ENCODE measurements around the gene CBX4.

The CBX4 gene

DNA sequence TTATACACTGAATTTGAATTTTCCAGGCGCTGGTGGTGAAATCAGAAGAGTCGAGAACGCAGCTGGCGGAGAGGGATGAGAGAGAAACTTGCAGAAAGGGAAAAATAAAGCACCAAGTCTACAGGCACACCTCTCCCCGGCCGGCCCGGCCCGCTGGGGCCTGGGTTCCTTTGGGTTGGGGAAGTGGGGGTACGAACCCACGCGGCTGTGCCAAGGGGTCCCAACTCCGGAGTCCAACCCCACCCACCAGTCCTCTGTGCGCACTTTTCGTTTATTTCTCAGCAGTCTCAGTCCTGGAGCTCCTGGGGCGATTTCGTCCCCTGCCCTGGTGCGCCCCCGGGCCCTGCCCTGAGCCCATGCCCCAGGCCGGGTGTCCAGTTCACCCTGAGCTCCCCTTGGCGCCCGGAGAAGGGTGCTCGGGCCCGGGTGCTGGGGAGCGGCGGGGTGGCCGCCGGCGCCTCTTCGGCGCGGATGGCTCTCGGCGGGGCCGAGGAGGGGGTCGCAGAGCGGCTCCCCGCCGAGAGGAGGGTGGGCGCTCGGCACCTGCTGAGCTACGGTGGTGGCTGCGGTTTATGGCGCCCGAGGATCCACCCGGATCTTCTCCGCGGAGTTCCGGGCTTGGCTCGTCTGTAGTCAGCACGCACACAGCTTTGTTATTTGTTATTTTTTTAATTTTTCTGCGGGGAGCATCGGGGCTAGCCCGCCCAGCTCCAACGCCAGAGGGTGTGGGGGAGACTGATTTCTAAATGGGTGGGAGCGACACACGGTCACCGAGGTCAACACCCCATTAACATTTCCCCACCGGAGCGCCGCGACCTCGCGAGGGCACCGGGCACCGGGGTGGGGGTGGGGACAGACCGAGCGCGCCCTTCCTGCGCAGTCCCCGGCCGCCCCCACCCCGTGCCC, 26.6 kb downstream of the CBX4 start:
- TF ChIP-seq, protein P1, sequence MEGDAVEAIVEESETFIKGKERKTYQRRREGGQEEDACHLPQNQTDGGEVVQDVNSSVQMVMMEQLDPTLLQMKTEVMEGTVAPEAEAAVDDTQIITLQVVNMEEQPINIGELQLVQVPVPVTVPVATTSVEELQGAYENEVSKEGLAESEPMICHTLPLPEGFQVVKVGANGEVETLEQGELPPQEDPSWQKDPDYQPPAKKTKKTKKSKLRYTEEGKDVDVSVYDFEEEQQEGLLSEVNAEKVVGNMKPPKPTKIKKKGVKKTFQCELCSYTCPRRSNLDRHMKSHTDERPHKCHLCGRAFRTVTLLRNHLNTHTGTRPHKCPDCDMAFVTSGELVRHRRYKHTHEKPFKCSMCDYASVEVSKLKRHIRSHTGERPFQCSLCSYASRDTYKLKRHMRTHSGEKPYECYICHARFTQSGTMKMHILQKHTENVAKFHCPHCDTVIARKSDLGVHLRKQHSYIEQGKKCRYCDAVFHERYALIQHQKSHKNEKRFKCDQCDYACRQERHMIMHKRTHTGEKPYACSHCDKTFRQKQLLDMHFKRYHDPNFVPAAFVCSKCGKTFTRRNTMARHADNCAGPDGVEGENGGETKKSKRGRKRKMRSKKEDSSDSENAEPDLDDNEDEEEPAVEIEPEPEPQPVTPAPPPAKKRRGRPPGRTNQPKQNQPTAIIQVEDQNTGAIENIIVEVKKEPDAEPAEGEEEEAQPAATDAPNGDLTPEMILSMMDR (IDR thresholded peaks at IDR 0.05) = no peak
- TF ChIP-seq ZFX (IDR thresholded peaks at IDR 0.05; ENCODE audit: borderline replicate concordance) = no peak
- H3K27ac ChIP-seq = peak overlapping the region; percentile 98

GRCh38 chr17:79811868-79812352, 27.3 kb downstream of the CBX4 start:
- TF ChIP-seq, protein P1 (IDR thresholded peaks at IDR 0.05) = no peak
- no peak for TF ChIP-seq ZFX (IDR thresholded peaks at IDR 0.05; ENCODE audit: borderline replicate concordance)
- peak overlapping the region; percentile 98 for H3K27ac ChIP-seq

GRCh38 chr17:79811011-79811867, 28.0 kb downstream of the CBX4 start:
- peak overlapping the region; percentile 98 for H3K27ac ChIP-seq
- TF ChIP-seq, protein P1 (IDR thresholded peaks at IDR 0.05) = peak; percentile 95
- no peak for TF ChIP-seq ZFX (IDR thresholded peaks at IDR 0.05; ENCODE audit: borderline replicate concordance)

- H3K27ac ChIP-seq = peak overlapping the region; percentile 98
- TF ChIP-seq, protein P1 (IDR thresholded peaks at IDR 0.05) = no peak
- no peak for TF ChIP-seq ZFX (IDR thresholded peaks at IDR 0.05; ENCODE audit: borderline replicate concordance)
Observed at GRCh38 chr17:79810130-79811010, 28.9 kb downstream of the CBX4 start.

DNA sequence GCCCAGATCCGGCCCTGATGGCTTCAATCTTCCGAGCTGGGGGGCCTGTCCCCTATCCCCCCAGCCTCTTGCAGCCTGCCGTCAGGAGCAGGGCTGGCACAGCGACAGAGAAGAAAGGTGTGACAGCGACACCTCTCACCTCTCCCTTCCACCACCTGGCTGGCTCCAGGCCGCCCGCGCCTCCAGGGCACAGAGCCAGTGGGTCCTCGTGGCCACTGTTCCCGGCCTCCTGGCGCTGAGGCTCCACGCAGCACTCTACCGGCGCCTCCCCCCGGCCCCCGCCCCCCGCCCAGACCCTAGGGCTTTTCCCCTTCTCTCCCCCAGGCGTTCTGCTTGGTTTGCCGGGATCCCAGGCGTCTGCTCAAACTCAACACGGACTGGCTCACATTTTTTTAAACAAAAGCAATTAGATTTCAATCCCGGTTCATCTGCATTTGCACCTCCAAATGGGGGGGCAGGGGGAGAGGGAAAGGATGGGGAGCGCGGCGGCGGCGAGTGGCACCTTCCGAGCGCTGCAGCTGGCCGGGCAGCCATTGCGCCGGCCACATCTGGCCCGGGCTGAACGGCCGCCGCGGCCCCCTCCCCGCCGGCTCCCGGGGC, 29.6 kb downstream of the CBX4 start:
- H3K27ac ChIP-seq = peak overlapping the region; percentile 98
- TF ChIP-seq, protein P1 (IDR thresholded peaks at IDR 0.05) = no peak
- TF ChIP-seq ZFX (IDR thresholded peaks at IDR 0.05; ENCODE audit: borderline replicate concordance) = no peak

DNA sequence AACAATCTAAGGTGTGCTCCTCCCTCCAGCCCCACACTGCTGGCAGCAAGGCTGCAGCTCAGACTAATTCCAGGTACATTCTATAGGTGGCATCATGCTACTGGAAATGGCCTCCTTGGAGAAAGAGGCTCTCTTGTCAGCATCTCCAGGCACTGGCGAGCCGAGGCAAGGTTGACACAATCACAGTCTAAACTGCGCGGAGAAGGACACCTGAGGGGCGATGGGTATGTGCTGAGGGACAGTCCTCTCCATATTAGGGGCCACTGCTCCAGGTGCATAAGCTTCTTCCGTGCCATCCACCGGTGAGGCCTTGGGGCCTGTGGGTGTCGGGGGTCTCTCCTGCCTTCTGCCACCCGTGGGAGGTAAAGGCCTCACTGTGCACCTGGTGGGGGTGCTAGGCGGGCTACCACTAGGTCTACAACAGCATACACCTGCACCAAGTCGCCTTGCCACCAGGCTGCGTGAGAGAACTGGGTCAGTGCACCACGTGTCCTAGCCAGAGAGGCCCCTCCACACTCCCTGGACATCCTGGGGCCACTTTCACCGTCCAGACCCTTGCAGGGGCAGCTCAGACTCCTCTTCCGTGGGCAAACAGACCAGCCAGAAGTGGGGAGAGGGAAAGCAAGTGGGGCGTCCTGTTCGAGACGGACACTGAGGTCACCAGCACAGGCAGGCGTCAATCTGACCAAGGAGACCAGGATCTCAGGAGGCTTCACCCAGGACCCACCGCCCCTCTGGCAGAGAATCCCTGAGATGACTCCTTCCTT, 30.3 kb downstream of the CBX4 start:
- peak overlapping the region; percentile 98 for H3K27ac ChIP-seq
- TF ChIP-seq, protein P1 (IDR thresholded peaks at IDR 0.05) = peak; percentile 79
- TF ChIP-seq ZFX (IDR thresholded peaks at IDR 0.05; ENCODE audit: borderline replicate concordance) = no peak

Measured in 22Rv1 (cell line).